HG02642 (cell line): Measurements from ENCODE around the gene TUBA4A.
"Not testable (repeated sequence)": the region's sequence is repeated elsewhere in the genome, so short reads cannot be mapped to it uniquely, and the experiment has no call there.

Experiments
- ATAC-seq: cut with Tn5 transposase; IDR thresholded peaks from one replicate; pipeline ENCODE4 v1.9.1; 2021; ENCODE audit warnings: mild to moderate bottlenecking; ENCODE audit not compliant: unreplicated experiment, poor library complexity

TUBA4A gene

GRCh38 chr2:219271021-219271420 lies 17.3 kb upstream of the TUBA4A start:
- ATAC-seq: no peak

- no peak for ATAC-seq
These were observed 16.3 kb upstream of the TUBA4A start for GRCh38 chr2:219270055-219270372.

GRCh38 chr2:219269362-219270054 lies 15.8 kb upstream of the TUBA4A start:
- no peak for ATAC-seq

GRCh38 chr2:219268294-219268693 lies 14.6 kb upstream of the TUBA4A start:
- no peak for ATAC-seq

GRCh38 chr2:219266886-219267285 lies 13.2 kb upstream of the TUBA4A start:
- no peak for ATAC-seq

GRCh38 chr2:219266232-219266631 lies 12.5 kb upstream of the TUBA4A start:
- ATAC-seq: no peak

- no peak for ATAC-seq
These were observed 7.5 kb upstream of the TUBA4A start for GRCh38 chr2:219261024-219261855.

GRCh38 chr2:219258942-219259341 lies 5.2 kb upstream of the TUBA4A start:
- ATAC-seq: not testable (repeated sequence)

GRCh38 chr2:219254590-219255201 lies 978 bp upstream of the TUBA4A start:
- ATAC-seq: peak; percentile 24

GRCh38 chr2:219252900-219253752 lies 592 bp downstream of the TUBA4A start, which contains the start of gene TUBA4B:
Gene TUBA4B, plus strand, starts transcription at chr2:219253243. Its CDS starts 165 bp downstream, at chr2:219253408.
- ATAC-seq: peak; percentile 12

- no peak for ATAC-seq
These were observed 1.2 kb downstream of the TUBA4A start for GRCh38 chr2:219252570-219252899.

- ATAC-seq: no peak
These were observed 1.6 kb downstream of the TUBA4A start for GRCh38 chr2:219252084-219252483.

- ATAC-seq: no peak
These were observed 2.1 kb downstream of the TUBA4A start for GRCh38 chr2:219251656-219252055.

- no peak for ATAC-seq
These were observed 3.5 kb downstream of the TUBA4A start for GRCh38 chr2:219250049-219250781.

- ATAC-seq: peak; percentile 42
These were observed 4.3 kb downstream of the TUBA4A start for GRCh38 chr2:219249203-219249980.

GRCh38 chr2:219248845-219249202 lies 4.9 kb downstream of the TUBA4A start:
- no peak for ATAC-seq

- ATAC-seq: no peak
These were observed 5.8 kb downstream of the TUBA4A start for GRCh38 chr2:219247678-219248642.

GRCh38 chr2:219246559-219246958 lies 7.2 kb downstream of the TUBA4A start:
- ATAC-seq: no peak
